HG03066 (cell line): ENCODE results near the gene USP6NL.
"Not testable (repeated sequence)": the region's sequence is repeated elsewhere in the genome, so short reads cannot be mapped to it uniquely, and the experiment has no call there.

Experiments
- ATAC-seq: cut with Tn5 transposase; IDR thresholded peaks from one replicate; pipeline ENCODE4 v1.9.1; 2021; ENCODE audit warnings: low read depth; ENCODE audit not compliant: unreplicated experiment

The USP6NL gene

GRCh38 chr10:11450427-11450826 is 161.0 kb downstream of the USP6NL start:
- ATAC-seq = no peak

- ATAC-seq = no peak
These were observed 161.7 kb downstream of the USP6NL start for GRCh38 chr10:11449761-11450160.

GRCh38 chr10:11448545-11449244 is 162.8 kb downstream of the USP6NL start:
- ATAC-seq = peak; percentile 85

GRCh38 chr10:11448190-11448544 is 163.3 kb downstream of the USP6NL start:
- ATAC-seq = peak; percentile 49

- no peak for ATAC-seq
These were observed 163.9 kb downstream of the USP6NL start for GRCh38 chr10:11447586-11447985.

- ATAC-seq = no peak
These were observed 164.6 kb downstream of the USP6NL start for GRCh38 chr10:11446864-11447263.

- ATAC-seq = no peak
These were observed 165.3 kb downstream of the USP6NL start for GRCh38 chr10:11446133-11446532.

- no peak for ATAC-seq
These were observed 166.8 kb downstream of the USP6NL start for GRCh38 chr10:11444531-11445228.

- no peak for ATAC-seq
These were observed 167.3 kb downstream of the USP6NL start for GRCh38 chr10:11444155-11444530.

- no peak for ATAC-seq
These were observed 167.8 kb downstream of the USP6NL start for GRCh38 chr10:11443468-11444154.

- no peak for ATAC-seq
These were observed 169.3 kb downstream of the USP6NL start for GRCh38 chr10:11442001-11442773.

GRCh38 chr10:11441151-11441535 is 170.3 kb downstream of the USP6NL start:
- ATAC-seq = no peak

- ATAC-seq = no peak
These were observed 170.9 kb downstream of the USP6NL start for GRCh38 chr10:11440250-11441150.

- ATAC-seq = no peak
These were observed 171.9 kb downstream of the USP6NL start for GRCh38 chr10:11439523-11440053.

- ATAC-seq = no peak
These were observed 173.9 kb downstream of the USP6NL start for GRCh38 chr10:11437391-11438142.

- ATAC-seq = not testable (repeated sequence)
These were observed 175.0 kb downstream of the USP6NL start for GRCh38 chr10:11436445-11436844.

GRCh38 chr10:11435581-11435981 is 175.9 kb downstream of the USP6NL start:
- ATAC-seq = no peak

- ATAC-seq = no peak
These were observed 177.1 kb downstream of the USP6NL start for GRCh38 chr10:11434324-11434723.

GRCh38 chr10:11433657-11434056 is 177.8 kb downstream of the USP6NL start:
- no peak for ATAC-seq
